Urothelium cell line (cell line): ENCODE data around the gene SCNN1A.

ENCODE experiments used
- DNase-seq: peaks from one replicate; pipeline ENCODE4 v3.0.0; 2011; ENCODE audit warnings: low spot score, mixed read lengths
- FAIRE-seq: peaks from 2 replicates; lab custom pipeline; 2011; peaks lifted over from hg19 to GRCh38; lab: Jason Lieb, UNC

SCNN1A gene

GRCh38 chr12:6369916-6370575, 5.3 kb downstream of the SCNN1A start:
- FAIRE-seq (peak; percentile 20), DNase-seq (no peak)

GRCh38 chr12:6368906-6369525, 6.3 kb downstream of the SCNN1A start:
- no peak for DNase-seq
- peak; percentile 66 for FAIRE-seq

- FAIRE-seq (peak; percentile 89), DNase-seq (no peak)
These were observed 7.1 kb downstream of the SCNN1A start for GRCh38 chr12:6367969-6368892.

GRCh38 chr12:6367065-6367968, 8.0 kb downstream of the SCNN1A start:
- FAIRE-seq (no peak), DNase-seq (peak; percentile 50)

- no peak for DNase-seq
- FAIRE-seq: no peak
These were observed 11.4 kb downstream of the SCNN1A start for GRCh38 chr12:6364044-6364374.

GRCh38 chr12:6363330-6364043, 11.9 kb downstream of the SCNN1A start:
- no peak for FAIRE-seq
- DNase-seq: no peak

GRCh38 chr12:6363010-6363329, 12.4 kb downstream of the SCNN1A start:
- FAIRE-seq (no peak), DNase-seq (no peak)

- FAIRE-seq: no peak
- DNase-seq: no peak
These were observed 13.0 kb downstream of the SCNN1A start for GRCh38 chr12:6362403-6362802.

GRCh38 chr12:6361834-6362233, 13.5 kb downstream of the SCNN1A start:
- peak; percentile 80 for FAIRE-seq
- DNase-seq: no peak

- peak; percentile 68 for FAIRE-seq
- DNase-seq: no peak
These were observed 14.5 kb downstream of the SCNN1A start for GRCh38 chr12:6360578-6361490.

- peak; percentile 65 for FAIRE-seq
- no peak for DNase-seq
These were observed 15.2 kb downstream of the SCNN1A start for GRCh38 chr12:6360080-6360571.

- no peak for DNase-seq
- no peak for FAIRE-seq
These were observed 16.5 kb downstream of the SCNN1A start for GRCh38 chr12:6358881-6359280.

GRCh38 chr12:6356374-6356820, 19.0 kb downstream of the SCNN1A start:
- FAIRE-seq (no peak), DNase-seq (no peak)

- FAIRE-seq: no peak
- DNase-seq: no peak
These were observed 19.6 kb downstream of the SCNN1A start for GRCh38 chr12:6355491-6356373.

GRCh38 chr12:6354495-6355393, 20.6 kb downstream of the SCNN1A start:
- no peak for FAIRE-seq

GRCh38 chr12:6352193-6353173, 22.9 kb downstream of the SCNN1A start:
- DNase-seq (no peak), FAIRE-seq (no peak)

More at GRCh38 chr12:6354495-6355393, 20.6 kb downstream of the SCNN1A start:
- DNase-seq: no peak
